ENCODE data around the gene CALHM4. TPM values are rescaled to one million over a fixed set of nuclear protein-coding genes. Genes with fewer than 3 reads are reported as not detected.

CALHM4 gene
- total and polyA plus RNA-seq, 2 of the 13 experiments (the other 11 are each of a cell fraction or from before 2014, with no cell fraction given) = not detected

GRCh38 chr6:116571683-116572000 lies 18.1 kb downstream of the CALHM4 start (continued):
- no peak for TF ChIP-seq MED13 (CRISPR knock-in tag; IDR thresholded peaks at IDR 0.05)
- TF ChIP-seq ESRRA (CRISPR knock-in tag; IDR thresholded peaks at IDR 0.05; ENCODE audit: low read depth) = no peak
- TF ChIP-seq RBAK (CRISPR knock-in tag; IDR thresholded peaks at IDR 0.05) = no peak
- TF ChIP-seq IRF2 (CRISPR knock-in tag; IDR thresholded peaks at IDR 0.05) = no peak
- no peak for TF ChIP-seq MAFF (IDR thresholded peaks at IDR 0.05; ENCODE audit: low read depth, low read length)
- no peak for TF ChIP-seq ZBTB42 (CRISPR knock-in tag; IDR thresholded peaks at IDR 0.05)
- no peak for TF ChIP-seq HIVEP1 (CRISPR knock-in tag; IDR thresholded peaks at IDR 0.05)
- 0 out of 2 replicates have a peak, but pooled peaks have one; percentile 53 for TF ChIP-seq CAMTA2 (CRISPR knock-in tag; IDR thresholded peaks at IDR 0.05; ENCODE audit: borderline replicate concordance)
- TF ChIP-seq ZNF564 (CRISPR knock-in tag; IDR thresholded peaks at IDR 0.05) = no peak
- TF ChIP-seq PBX3 (CRISPR knock-in tag; IDR thresholded peaks at IDR 0.05; ENCODE audit: borderline replicate concordance) = no peak
- TF ChIP-seq GPN1 (CRISPR knock-in tag; IDR thresholded peaks at IDR 0.05; ENCODE audit: borderline replicate concordance) = no peak
- TF ChIP-seq ZXDC (CRISPR knock-in tag; IDR thresholded peaks at IDR 0.05) = 0 out of 2 replicates have a peak, but pooled peaks have one; percentile 14
- TF ChIP-seq IRF1 (CRISPR knock-in tag; IDR thresholded peaks at IDR 0.05; ENCODE audit: low read depth) = no peak
- no peak for TF ChIP-seq HOXA9 (CRISPR knock-in tag; IDR thresholded peaks at IDR 0.05; ENCODE audit: borderline replicate concordance)
- no peak for TF ChIP-seq HNF4A (CRISPR knock-in tag; IDR thresholded peaks at IDR 0.05)
- no peak for TF ChIP-seq BHLHE40 (IDR thresholded peaks at IDR 0.05; ENCODE audit: low read length)
- peak; percentile 2; the same call in 1 of the 2 replicates for TF ChIP-seq TAF1 (CRISPR knock-in tag; IDR thresholded peaks at IDR 0.05)
- TF ChIP-seq ZNF24 (IDR thresholded peaks at IDR 0.05) = no peak
- 0 out of 2 replicates have a peak, but pooled peaks have one; percentile 1 for TF ChIP-seq NCOA2 (CRISPR knock-in tag; IDR thresholded peaks at IDR 0.05)
- TF ChIP-seq TFDP2 (CRISPR knock-in tag; IDR thresholded peaks at IDR 0.05) = no peak
- TF ChIP-seq PCBP1 (IDR thresholded peaks at IDR 0.05; ENCODE audit: borderline replicate concordance, low read depth, low read length) = no peak
- no peak for TF ChIP-seq NFE2 (CRISPR knock-in tag; IDR thresholded peaks at IDR 0.05)
- no peak for TF ChIP-seq CBX1 (IDR thresholded peaks at IDR 0.05; ENCODE audit: low read depth)
- TF ChIP-seq ZNF274 (CRISPR knock-in tag; IDR thresholded peaks at IDR 0.05) = no peak
- 0 out of 2 replicates have a peak, but pooled peaks have one; percentile 6 for TF ChIP-seq PRMT3 (CRISPR knock-in tag; IDR thresholded peaks at IDR 0.05; ENCODE audit: borderline replicate concordance, low read depth)
- 0 out of 2 replicates have a peak, but pooled peaks have one; percentile 42 for TF ChIP-seq ZNF17 (CRISPR knock-in tag; IDR thresholded peaks at IDR 0.05)
- TF ChIP-seq HMGA1 (CRISPR knock-in tag; conservative IDR thresholded peaks at IDR 0.05) = no peak
- no peak for TF ChIP-seq LBX2 (CRISPR knock-in tag; IDR thresholded peaks at IDR 0.05; ENCODE audit: borderline replicate concordance)
